OCI-LY7 (cell line): Measurements from ENCODE around the gene ARMC7. TPM values are rescaled to one million over a fixed set of nuclear protein-coding genes. Genes with fewer than 3 reads are reported as not detected.
A peak's percentile ranks its signal among the peaks of the same experiment; 100 is the strongest.
"Not testable (repeated sequence)": the region's sequence is repeated elsewhere in the genome, so short reads cannot be mapped to it uniquely, and the experiment has no call there.

Experiments
- BruUV-seq: library from RNA; stranded (reverse); fragments of 400-500 nt; replicated peaks from 2 replicates; lab custom pipeline; 2021; lab: Mats Ljungman, UMichigan
- CTCF ChIA-PET: fragments of 300-600 bp; sonication (Branson Sonifier 250); formaldehyde crosslinking; loops from one replicate; lab custom pipeline; 2022; ENCODE audit warnings: antibody characterized with exemption; ENCODE audit not compliant: unreplicated experiment; lab: Charles Lee
- POLR2A ChIA-PET: fragments of 300-600 bp; sonication (Branson Sonifier 250); formaldehyde crosslinking; loops from one replicate; lab custom pipeline; 2022; ENCODE audit warnings: antibody characterized with exemption; lab: Charles Lee
- DNase-seq: peaks from one replicate; pipeline ENCODE4 v3.0.0-alpha.2; 2015; ENCODE audit warnings: low spot score
- H2AFZ ChIP-seq: fragments of 200-600 bp; sonication (generic), shearing (Covaris generic); 2 replicates; pipeline ENCODE4 v1.6.1; 2014; ENCODE audit warnings: mild to moderate bottlenecking, antibody characterized with exemption, low read length, moderate library complexity
- H3K27ac ChIP-seq: fragments of 200-600 bp; sonication (generic); 2 replicates; pipeline ENCODE4 v1.5.1; 2014; ENCODE audit warnings: mixed run types, low read depth, mild to moderate bottlenecking, moderate library complexity, low read length, inconsistent platforms; ENCODE audit not compliant: poor library complexity, severe bottlenecking
- H3K36me3 ChIP-seq: fragments of 200-600 bp; sonication (generic); 2 replicates; pipeline ENCODE4 v1.6.1; 2014; ENCODE audit warnings: mild to moderate bottlenecking, antibody characterized with exemption, low read length, moderate library complexity, mixed read lengths; ENCODE audit not compliant: insufficient read depth
- H3K4me1 ChIP-seq: fragments of 200-600 bp; sonication (generic); 2 replicates; pipeline ENCODE4 v1.5.1; 2014; ENCODE audit warnings: mild to moderate bottlenecking, low read length; ENCODE audit not compliant: insufficient read depth, poor library complexity, severe bottlenecking
- H3K4me2 ChIP-seq: fragments of 200-600 bp; sonication (generic); 2 replicates; pipeline ENCODE4 v1.6.1; 2014; ENCODE audit warnings: mild to moderate bottlenecking, low read length
- H3K4me3 ChIP-seq: fragments of 200-600 bp; sonication (generic); 2 replicates; pipeline ENCODE4 v1.5.1; 2014; ENCODE audit warnings: mild to moderate bottlenecking, low read depth, low read length; ENCODE audit not compliant: poor library complexity, severe bottlenecking
- H3K79me2 ChIP-seq: fragments of 200-600 bp; sonication (generic); 2 replicates; pipeline ENCODE4 v1.6.1; 2016; ENCODE audit warnings: low read depth, mild to moderate bottlenecking, low read length, moderate library complexity, mixed read lengths; ENCODE audit not compliant: insufficient read depth
- H3K9me2 ChIP-seq: fragments of 200-600 bp; sonication (generic); 2 replicates; pipeline ENCODE4 v1.6.1; 2016; ENCODE audit warnings: mild to moderate bottlenecking, low read length, mixed read lengths; ENCODE audit not compliant: insufficient read depth
- H3K9me3 ChIP-seq: fragments of 200-600 bp; sonication (generic); 2 replicates; pipeline ENCODE4 v1.6.1; 2014; ENCODE audit warnings: mild to moderate bottlenecking, mixed run types, low read length, mixed read lengths
- H4K20me1 ChIP-seq: fragments of 200-600 bp; sonication (generic); 2 replicates; pipeline ENCODE4 v1.6.1; 2014; ENCODE audit warnings: mild to moderate bottlenecking, antibody characterized with exemption, low read length, moderate library complexity, mixed read lengths; ENCODE audit not compliant: insufficient read depth
- EZH2phosphoT487 ChIP-seq: fragments of 200-600 bp; sonication (generic); IDR thresholded peaks from 2 replicates; pipeline ENCODE4 v1.6.1; 2018; ENCODE audit warnings: low read depth, borderline replicate concordance, mild to moderate bottlenecking, mixed run types, antibody characterized with exemption, low read length, moderate library complexity, mixed read lengths
- intact Hi-C: fragments of 100-400 bp; cut with micrococcal nuclease; formaldehyde crosslinking; loops from one replicate; pipeline ENCODE4 v1.10.0; 2022; ENCODE audit not compliant: unreplicated experiment
- total RNA-seq, 2 experiments: library from RNA; depleted of rRNA in 1 of 2; stranded (reverse); fragments of >200 nt in 1 of 2; shearing (Covaris generic) in 1 of 2; gene quantifications; 2 replicates each; pipeline ENCODE4 v1.2.3, GENCODE V29; 2014 to 2022
- TF ChIP-seq, protein P1 (sequence below): fragments of 200-600 bp; sonication (generic); conservative IDR thresholded peaks from 2 replicates; pipeline ENCODE4 v1.5.1; 2014; ENCODE audit warnings: mild to moderate bottlenecking, antibody characterized with exemption, low read length, moderate library complexity, mixed read lengths

The ARMC7 gene
- total RNA-seq, 2 experiments from 2014 or later = 7.1 to 19.9 TPM

DNA sequence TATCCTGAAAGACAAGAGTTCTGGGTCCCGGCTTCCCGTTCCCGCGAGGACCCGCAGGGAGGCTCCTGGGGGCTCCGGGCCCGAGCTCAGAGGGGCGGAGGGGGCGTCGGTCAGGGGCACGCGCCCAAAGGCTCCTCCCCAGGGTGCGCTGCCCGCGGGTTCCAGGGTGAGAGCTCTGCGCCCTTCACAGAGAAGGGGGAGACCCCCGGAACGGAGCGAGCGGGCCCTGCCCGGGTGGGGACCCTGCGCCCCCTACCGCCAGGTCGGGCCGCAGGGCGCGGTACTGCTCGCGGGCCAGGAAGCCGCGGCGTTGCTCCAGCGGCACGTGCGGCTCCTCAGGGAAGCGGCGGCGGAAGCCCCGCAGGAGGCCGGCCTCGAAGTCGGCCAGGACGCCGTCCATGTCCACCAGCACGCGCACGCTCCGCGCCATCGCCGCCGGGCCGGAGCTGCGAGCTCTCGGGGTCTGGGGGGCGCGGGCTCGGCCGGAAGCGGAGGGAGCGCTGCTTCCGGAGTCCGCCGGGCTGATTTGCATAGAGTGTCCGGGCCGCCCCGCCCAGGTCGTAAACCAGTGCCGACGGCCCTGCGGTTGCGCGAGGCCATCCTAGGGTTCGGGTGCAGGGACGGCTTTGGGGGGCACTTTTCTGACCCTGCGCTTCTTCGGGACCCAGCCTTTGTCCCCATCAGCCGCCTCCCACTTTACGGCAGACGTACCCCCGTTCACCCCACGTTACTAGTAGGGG, 21.7 kb downstream of the ARMC7 start, which contains the start of gene NT5C:
Gene NT5C, minus strand, starts transcription at position 465 of the 740 bp plus-strand sequence. Its CDS starts 35 bp downstream, at position 430.
- H3K79me2 ChIP-seq = peaks cover 17% of the 10 kb centered on the region
- CTCF ChIA-PET = interaction anchor here (0.5 to 3.4 kb wide), 7 partner anchors 8 to 544 kb away, joined by 3 to 26 read pairs (median 5); partner anchors contain the start of gene MRPL58
- H3K36me3 ChIP-seq = peaks cover 43% of the 10 kb centered on the region
- POLR2A ChIA-PET = interaction anchor here (0.6 to 2.3 kb wide), 12 partner anchors 9 to 452 kb away, joined by 3 to 11 read pairs (median 4); partner anchors contain the start of genes ARMC7, MIF4GD and MRPL58
- H3K4me3 ChIP-seq = peak within 1 kb of the TSS; percentile 89
- peak within 1 kb of the TSS; percentile 69 for H3K27ac ChIP-seq
- no peaks in the 10 kb centered on the region for H3K9me3 ChIP-seq
- H3K4me2 ChIP-seq = peak within 1 kb of the TSS; percentile 76
- intact Hi-C loops = loop anchor here (1.0 to 2.0 kb wide), 3 partner anchors 17 to 51 kb away; partner anchors contain the start of genes JPT1 and SUMO2
- peak; percentile 95 for DNase-seq
- no peaks in the 10 kb centered on the region for H3K9me2 ChIP-seq
- no TSS peak for BruUV-seq
- peaks cover 10% of the 10 kb centered on the region for H4K20me1 ChIP-seq
- H3K4me1 ChIP-seq = peaks cover 28% of the 10 kb centered on the region
- peak within 1 kb of the TSS; percentile 61 for H2AFZ ChIP-seq
- TF ChIP-seq, protein P1, sequence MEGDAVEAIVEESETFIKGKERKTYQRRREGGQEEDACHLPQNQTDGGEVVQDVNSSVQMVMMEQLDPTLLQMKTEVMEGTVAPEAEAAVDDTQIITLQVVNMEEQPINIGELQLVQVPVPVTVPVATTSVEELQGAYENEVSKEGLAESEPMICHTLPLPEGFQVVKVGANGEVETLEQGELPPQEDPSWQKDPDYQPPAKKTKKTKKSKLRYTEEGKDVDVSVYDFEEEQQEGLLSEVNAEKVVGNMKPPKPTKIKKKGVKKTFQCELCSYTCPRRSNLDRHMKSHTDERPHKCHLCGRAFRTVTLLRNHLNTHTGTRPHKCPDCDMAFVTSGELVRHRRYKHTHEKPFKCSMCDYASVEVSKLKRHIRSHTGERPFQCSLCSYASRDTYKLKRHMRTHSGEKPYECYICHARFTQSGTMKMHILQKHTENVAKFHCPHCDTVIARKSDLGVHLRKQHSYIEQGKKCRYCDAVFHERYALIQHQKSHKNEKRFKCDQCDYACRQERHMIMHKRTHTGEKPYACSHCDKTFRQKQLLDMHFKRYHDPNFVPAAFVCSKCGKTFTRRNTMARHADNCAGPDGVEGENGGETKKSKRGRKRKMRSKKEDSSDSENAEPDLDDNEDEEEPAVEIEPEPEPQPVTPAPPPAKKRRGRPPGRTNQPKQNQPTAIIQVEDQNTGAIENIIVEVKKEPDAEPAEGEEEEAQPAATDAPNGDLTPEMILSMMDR = peak; percentile 90
- no peak for TF ChIP-seq EZH2phosphoT487

DNA sequence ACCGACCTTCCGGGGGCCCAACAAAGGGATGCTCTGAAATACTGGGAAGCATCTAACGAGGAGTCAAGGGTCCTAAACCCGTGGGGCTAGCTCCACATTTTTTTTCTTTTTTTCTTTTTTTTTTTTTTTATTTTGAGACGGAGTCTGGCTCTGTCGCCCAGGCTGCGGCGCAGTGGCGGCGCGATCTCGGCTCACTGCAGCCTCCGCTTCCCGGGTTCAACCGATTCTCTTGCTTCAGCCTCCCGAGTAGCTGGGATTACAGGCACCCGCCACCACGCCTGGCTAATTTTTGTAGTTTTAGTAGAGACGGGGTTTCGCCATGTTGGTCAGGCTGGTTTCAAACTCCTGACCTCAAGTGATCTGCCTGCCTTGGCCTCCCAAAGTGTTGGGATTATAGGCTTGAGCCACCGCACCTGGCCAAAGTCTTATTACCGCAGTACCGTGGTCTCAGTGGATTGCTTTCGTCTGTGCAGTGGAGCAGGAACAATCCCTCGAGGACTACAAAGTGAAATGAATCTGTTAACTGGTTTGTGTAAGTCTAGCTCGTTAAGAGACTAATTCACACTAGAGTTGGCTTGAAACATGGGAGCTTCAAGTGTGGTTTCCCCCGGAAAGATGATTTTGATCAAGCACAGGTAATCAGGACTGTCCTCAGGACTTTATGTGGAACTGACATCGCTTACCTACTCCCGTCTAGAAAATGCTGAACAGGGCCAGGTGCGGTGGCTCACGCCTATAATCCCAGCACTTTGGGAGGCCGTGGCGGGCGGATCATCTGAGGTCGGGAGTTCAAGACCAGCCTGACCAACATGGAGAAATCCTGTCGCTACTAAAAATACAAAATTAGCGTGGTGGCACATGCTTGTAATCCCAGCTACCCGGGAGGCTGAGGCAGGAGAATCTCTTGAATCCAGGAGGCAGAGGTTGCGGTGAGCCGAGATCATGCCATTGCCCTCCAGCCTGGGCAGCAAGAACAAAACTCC, 22.5 kb downstream of the ARMC7 start:
- peaks cover 17% of the 10 kb centered on the region for H3K79me2 ChIP-seq
- H3K4me3 ChIP-seq = peak overlapping the region; percentile 89
- peaks cover 51% of the 10 kb centered on the region for H3K36me3 ChIP-seq
- CTCF ChIA-PET = interaction anchor here (1.3 to 3.4 kb wide), 2 partner anchors 15 to 18 kb away, joined by 5 to 26 read pairs; no protein-coding TSS in a partner anchor
- H3K27ac ChIP-seq = peak overlapping the region; percentile 69
- POLR2A ChIA-PET = interaction anchor here (0.6 to 2.3 kb wide), 11 partner anchors 9 to 648 kb away, joined by 3 to 11 read pairs (median 4); partner anchors contain the start of genes ARMC7, MIF4GD and MRPL58
- H3K4me1 ChIP-seq = peaks cover 28% of the 10 kb centered on the region
- H3K9me3 ChIP-seq, DNase-seq, intact Hi-C loops, H3K9me2 ChIP-seq: not testable (repeated sequence)
- peak overlapping the region; percentile 61; the same call in 1 of the 2 replicates for H2AFZ ChIP-seq
- H4K20me1 ChIP-seq = peaks cover 10% of the 10 kb centered on the region
- BruUV-seq = TSS peak; percentile 76
- H3K4me2 ChIP-seq = peak overlapping the region; percentile 76

GRCh38 chr17:75133001-75133400, 23.2 kb downstream of the ARMC7 start:
- POLR2A ChIA-PET = interaction anchor here (1.6 to 2.2 kb wide), 2 partner anchors 8 to 120 kb away, joined by 4 to 7 read pairs; partner anchors contain the start of gene MRPL58
- Histone ChIP-seq H3K9me2 (no peaks in the 10 kb centered on the region), H3K4me1 (peaks cover 28% of the 10 kb centered on the region), H3K79me2 (peaks cover 17% of the 10 kb centered on the region), H3K27ac (no peak overlapping the region), H3K4me3 (no peak overlapping the region), H2AFZ (no peak overlapping the region), H4K20me1 (peaks cover 10% of the 10 kb centered on the region), H3K9me3 (no peaks in the 10 kb centered on the region), H3K36me3 (peaks cover 58% of the 10 kb centered on the region), H3K4me2 (no peak overlapping the region)
- intact Hi-C loops = no loop called here
- no peak for DNase-seq
- CTCF ChIA-PET = no interaction called here
- no TSS peak for BruUV-seq
- TF ChIP-seq, protein P1 = no peak
- no peak for TF ChIP-seq EZH2phosphoT487

DNA sequence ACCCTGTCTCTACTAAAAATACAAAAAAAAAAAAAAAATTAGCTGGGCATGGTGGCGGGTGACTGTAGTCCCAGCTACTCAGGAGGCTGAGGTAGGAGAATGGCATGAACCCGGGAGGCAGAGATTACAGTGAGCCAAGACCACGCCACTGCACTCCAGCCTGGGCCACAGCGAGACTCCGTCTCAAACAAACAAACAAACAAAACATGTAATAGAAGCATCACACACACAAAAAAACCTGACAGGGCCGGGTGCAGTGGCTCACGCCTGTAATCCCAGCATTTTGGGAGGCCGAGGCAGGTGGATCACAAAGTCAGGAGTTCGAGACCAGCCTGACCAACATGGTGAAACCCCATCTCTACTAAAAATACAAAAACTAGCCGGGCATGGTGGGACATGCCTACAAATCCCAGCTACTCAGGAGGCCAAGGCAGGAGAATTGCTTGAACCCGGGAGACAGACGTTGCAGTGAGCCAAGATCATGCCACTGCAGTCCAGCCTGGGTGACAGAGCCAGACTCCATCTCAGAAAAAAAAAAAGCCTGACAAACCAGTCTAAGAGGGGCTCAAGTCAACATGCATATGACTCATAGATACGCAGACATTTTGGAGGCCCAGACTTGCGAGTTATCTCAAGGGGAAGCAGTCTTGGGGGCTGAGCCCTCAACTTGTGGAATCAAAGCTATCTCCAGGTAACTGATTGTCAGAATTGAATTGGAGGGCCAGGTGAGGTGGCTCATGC, 24.0 kb downstream of the ARMC7 start:
- BruUV-seq, H3K9me2 ChIP-seq, CTCF ChIA-PET, intact Hi-C loops, DNase-seq, H2AFZ ChIP-seq, H3K4me2 ChIP-seq, H3K9me3 ChIP-seq, H3K27ac ChIP-seq, H3K4me3 ChIP-seq: not testable (repeated sequence)
- peaks cover 61% of the 10 kb centered on the region for H3K36me3 ChIP-seq
- H3K79me2 ChIP-seq = peaks cover 17% of the 10 kb centered on the region
- peaks cover 28% of the 10 kb centered on the region for H3K4me1 ChIP-seq
- POLR2A ChIA-PET = interaction anchor here (0.7 to 1.6 kb wide), 2 partner anchors 8 to 549 kb away, joined by 3 to 4 read pairs; no protein-coding TSS in a partner anchor
- peaks cover 10% of the 10 kb centered on the region for H4K20me1 ChIP-seq
